DMS153 treated with DMSO at 0.1 percent for 48 hours (cell line): ENCODE results near the gene MEGF6.

Experiments
- DNase-seq: peaks from one replicate; lab custom pipeline; 2025; ENCODE audit not compliant: unreplicated experiment; lab: John Stamatoyannopoulos, UW

Gene MEGF6

DNA sequence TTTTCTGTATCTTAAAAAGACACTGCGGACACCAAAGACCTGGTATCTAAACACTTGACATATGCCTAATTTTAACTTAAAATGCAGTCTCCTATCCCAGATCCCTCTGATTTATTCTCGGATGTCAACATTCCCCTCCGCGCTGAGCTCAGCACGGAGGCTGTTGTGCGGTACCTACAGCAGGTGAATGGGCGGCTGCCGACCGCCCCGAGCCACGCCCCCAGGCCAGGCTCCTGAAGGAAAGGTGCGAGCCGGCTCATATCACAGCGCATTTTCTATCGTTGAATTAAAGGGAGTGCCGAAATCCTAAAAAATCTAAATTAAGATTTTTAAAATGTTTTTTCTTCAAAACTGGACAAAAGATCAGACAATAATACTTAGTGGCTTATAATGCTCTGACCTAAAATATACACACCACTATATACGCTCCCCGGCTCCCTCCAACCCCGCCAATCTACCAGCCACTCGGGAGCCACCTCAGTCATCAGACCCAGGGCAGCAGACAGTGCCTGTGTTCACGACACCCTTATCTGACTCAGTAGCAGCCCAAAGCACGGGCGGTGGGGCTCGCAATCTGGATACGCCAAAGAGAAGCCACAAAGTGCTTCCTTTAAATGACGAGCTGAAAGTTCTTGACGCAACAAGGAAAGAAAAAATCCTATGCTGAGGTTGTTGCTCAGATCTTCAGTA is 34.5 kb upstream of the MEGF6 start:
- no peak for DNase-seq

DNA sequence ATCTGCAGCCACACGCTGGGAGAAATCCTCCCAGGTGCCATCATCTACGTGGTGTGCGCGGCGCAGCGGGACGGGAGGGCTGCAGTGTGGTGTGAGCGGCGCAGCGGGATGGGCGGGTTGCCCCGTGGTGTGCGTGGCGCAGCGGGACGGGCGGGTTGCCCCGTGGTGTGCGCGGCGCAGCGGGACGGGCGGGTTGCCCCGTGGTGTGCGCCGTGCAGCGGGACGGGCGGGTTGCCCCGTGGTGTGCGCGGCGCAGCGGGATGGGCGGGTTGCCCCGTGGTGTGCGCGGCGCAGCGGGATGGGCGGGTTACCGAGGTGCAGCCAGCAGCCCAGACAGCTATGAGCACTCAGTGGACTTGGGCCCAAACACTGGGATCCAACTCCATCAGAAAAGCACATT is 33.9 kb upstream of the MEGF6 start:
- DNase-seq, result no peak

DNA sequence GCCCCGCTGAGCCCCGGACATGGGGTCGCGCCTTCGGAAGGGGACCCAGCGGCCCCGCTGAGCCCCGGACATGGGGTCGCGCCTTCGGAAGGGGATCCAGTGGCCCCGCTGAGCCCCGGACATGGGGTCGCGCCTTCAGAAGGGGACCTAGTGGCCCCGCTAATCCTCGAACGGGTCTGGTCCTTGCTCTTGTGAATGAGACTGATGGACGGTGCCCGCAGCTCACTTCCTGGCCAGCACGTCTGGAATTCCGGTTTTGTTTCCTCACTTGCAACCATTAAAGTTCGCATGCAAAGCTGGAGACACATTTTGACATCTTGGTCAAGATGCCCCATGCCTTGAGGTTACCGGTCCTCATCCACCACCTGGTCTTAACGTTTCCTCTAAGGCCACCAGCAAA is 33.0 kb upstream of the MEGF6 start:
- DNase-seq, result no peak

DNA sequence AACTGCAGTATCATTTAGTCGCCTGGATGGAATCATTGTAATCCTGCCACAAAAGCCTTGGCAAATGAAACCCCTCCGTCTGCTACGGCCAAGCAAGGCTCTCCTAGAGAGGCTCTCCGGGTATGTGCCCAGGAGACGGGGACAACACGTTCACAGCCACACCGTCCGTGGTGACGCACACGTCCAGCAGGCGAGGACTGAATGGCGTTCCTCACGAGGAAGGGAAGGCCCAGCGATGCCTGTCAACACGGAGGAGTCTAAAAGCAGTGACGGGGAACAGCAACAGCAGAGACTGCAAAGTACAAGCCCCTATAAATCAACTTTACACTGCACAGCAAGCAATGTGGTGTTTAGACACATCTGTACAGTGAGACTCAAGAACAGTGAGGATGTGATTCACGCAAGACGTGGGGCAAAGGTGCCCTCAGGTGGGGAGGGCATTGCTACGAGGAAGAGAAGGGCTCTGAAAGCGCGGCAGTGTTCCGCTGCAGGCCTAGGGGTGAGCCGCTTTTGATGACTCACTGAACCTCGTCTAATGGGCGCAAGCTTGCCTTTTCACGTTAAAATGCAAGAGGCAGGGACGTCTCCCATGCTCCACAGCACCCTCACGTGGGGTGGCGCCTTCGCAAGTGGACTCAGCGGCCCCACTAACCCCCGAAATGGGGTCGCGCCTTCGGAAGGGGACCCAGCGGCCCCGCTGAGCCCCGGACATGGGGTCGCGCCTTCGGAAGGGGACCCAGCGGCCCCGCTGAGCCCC is 31.8 kb upstream of the MEGF6 start:
- no peak for DNase-seq

DNA sequence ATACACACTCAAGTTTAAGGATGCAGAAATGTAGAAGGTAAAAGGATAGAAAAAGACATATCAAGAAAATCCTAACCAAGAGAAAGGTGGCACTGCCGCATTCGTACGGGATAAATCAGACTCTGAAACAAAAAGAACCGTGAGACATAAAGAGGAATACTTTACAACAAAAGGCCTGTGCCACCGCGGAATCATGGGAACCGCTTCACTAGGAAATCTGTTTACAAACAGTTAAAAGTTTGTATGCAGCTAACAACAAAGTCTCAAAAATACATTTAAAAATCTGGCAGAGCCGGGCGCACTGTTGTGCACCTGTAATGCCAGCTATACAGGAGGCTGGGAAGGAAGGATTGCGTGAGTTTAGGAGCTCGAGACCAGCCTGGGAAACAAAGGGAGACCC is 30.5 kb upstream of the MEGF6 start:
- DNase-seq, result no peak

DNA sequence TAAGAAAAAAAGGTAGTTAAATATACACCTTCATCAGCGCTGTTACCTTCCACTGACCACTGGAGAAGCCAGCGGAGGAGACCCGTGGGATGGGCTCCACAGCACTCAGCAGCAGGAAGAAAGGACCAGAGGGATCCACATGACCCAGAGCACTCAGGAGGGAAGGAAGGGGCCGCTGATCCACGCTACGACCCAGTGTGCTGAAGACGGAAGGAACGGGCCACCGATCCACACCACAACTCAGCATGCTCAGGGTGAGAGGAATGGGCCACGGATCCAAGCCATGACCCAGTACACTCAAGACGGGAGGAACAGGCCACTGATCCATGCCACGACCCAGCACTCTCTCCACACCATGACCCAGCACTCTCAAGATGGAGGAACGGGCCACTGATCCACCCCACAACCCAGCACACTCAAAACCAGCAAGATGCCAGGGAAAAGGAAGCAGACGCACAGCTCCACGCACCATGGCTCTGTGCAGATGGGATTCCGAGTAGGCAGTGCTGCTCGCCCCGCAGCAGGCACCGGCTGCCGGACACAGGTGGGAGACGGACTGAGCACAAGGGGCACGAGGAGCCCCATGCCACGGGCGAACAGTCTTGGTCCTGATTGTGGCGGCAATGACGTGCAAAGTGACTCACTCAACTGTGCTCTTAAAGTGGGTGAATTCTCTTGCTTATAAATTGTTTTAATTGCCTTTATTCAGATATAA is 29.9 kb upstream of the MEGF6 start:
- no peak for DNase-seq

DNA sequence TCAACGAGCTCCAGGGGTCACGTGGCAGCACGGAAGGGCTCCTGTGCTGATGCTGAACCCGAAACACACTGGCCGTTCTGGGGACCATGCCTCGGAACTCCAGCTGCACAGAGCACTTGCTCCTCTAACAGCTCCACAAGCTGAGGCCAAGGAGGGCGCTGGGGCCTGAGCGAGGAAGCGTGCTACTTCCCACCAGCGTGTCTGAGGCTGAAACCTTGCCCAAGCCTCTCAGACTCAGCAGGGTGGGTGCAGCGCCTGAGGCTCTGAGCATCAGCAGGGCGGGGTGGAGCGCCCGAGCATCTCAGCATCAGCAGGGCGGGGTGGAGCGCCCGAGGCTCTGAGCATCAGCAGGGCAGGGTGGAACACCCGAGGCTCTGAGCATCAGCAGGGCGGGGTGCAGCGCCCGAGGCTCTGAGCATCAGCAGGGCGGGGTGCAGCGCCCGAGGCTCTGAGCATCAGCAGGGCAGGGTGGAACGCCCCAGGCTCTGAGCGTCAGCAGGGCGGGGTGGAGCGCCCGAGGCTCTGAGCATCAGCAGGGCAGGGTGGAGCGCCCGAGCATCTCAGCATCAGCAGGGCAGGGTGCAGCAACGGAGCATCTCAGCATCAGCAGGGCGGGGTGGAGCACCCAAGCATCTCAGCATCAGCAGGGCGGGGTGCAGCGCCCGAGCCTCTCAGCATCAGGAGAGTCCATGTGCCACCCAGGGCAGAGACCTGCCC is 29.0 kb upstream of the MEGF6 start:
- no peak for DNase-seq

DNA sequence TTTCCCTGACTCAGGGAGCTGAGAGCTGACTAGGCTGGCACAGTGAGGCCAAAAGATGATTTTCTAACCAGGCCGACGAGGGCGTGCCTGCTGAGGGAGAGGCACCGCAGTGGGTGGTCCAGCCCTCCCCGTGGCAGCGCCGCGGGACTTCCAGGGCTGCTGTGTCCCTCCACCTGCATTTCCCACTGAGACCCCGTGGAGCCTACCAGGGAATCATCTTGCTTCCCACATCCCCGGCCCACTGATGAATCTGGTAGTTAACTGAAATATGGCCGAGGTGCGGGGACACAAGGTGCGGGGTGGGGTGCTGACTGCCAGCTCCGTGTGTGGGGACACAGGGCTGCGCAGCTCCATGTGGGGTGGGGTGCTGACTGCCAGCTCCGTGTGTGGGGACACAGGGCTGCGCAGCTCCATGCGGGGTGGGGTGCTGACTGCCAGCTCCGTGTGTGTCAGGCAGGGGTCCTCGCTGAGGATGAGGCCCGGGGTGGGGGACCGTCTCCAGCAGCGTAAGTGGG is 28.1 kb upstream of the MEGF6 start:
- DNase-seq, result no peak

DNA sequence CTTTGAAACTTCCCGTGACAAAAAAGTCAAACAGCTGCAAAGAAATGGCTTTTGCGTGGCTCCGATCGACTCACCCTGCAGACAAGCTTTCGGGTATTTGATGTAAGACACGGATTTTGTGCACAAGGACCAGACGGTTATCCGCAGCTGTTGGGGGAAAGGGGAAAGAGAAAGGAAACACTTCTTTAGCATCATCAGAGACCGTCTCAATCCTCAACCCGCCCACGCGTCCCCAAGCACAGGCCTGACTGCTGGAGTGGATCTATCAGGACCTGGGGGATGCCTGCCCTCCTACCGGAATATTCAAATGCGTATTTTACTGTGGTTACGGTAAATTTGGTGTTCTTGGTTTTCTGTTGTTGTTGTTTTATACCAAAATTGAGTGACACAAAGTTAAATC is 27.4 kb upstream of the MEGF6 start:
- DNase-seq, result no peak

DNA sequence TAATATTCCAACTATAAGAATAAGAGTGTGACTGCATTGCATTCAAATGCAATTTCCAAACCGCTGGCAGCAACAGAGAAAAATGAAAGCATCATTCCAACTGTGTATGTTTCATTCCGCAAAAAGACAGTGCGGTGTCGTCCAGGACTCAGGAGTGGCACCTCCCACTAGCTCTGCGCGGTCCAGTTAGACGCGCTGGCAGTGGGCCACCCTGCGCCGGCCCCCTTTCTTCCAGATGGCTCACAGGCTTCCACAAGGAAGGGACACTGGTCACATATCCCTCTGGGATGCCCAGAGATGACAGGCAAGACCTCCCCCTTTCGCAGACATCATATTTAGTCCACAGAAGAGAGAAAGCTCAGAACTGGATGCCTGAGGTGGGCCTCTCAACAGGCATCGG is 26.7 kb upstream of the MEGF6 start:
- no peak for DNase-seq

DNA sequence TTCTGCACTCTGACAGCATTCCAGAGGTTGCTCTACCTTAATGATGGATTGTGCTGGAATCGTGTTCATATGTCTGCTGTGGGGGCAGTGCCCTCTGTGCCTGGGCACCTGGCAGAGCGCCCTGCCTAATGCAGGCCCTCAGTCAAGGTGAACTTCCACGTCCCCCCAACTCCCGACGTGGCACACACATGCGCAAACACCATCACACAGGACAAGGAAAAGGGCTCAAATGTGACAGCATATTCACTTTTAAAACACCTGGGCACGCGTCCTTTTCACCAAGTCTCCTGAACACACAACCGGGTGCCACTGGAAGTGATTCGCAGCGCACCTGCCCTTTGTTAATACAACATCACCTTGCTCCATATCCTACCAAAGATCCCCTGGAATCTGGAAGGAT is 25.2 kb upstream of the MEGF6 start:
- DNase-seq, result no peak

DNA sequence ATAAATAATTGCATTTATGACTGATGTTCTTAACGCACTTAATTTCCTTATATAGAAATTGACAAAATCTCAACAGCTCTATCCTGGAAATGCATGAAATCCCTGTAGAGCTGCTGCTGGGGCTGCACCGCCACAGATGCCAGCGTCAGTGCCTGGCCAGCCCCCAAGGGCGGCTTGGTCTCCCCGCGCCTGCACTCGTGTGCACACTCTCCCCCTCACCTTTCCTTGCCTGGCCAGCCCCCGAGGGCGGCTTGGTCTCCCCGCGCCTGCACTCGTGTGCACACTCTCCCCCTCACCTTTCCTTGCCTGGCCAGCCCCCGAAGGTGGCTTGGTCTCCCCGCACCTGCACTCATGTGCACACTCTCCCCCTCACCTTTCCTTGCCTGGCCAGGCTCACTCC is 24.8 kb upstream of the MEGF6 start:
- DNase-seq, result no peak

DNA sequence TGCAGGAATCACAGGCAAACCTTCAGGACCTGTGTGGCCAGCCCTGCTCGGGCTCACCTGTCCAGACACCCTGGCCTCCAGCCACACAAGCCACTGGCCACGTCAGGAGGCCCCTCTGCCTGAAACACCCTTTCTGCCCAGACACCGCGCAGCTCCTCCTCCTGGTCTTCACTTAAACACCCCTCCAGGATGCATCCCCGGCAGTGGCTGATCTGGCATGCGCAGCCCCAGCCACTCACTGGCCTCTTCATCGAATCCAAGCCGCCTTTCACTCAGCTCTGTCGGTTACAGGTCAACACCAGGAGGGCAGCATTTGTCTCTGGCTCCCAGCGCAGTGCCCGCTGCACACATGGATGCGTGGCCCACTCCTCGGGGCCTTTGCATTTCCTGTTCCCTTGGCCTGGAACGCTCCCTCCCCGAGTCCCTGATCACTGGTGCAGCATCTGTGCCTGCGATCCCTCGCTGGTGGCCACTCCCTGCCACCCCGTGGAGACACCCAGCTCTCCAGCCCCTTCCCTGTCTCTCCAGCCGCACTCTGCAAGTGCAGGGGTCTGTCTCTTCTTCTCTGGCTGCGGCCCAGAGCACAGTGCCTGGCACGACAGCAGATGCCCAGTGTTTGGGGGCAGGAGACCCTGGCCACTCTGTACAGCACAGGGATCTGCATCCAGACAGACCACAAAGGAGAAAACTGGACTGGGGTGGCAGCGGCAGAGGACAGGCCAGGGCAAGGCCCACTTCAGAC is 22.9 kb upstream of the MEGF6 start:
- no peak for DNase-seq

DNA sequence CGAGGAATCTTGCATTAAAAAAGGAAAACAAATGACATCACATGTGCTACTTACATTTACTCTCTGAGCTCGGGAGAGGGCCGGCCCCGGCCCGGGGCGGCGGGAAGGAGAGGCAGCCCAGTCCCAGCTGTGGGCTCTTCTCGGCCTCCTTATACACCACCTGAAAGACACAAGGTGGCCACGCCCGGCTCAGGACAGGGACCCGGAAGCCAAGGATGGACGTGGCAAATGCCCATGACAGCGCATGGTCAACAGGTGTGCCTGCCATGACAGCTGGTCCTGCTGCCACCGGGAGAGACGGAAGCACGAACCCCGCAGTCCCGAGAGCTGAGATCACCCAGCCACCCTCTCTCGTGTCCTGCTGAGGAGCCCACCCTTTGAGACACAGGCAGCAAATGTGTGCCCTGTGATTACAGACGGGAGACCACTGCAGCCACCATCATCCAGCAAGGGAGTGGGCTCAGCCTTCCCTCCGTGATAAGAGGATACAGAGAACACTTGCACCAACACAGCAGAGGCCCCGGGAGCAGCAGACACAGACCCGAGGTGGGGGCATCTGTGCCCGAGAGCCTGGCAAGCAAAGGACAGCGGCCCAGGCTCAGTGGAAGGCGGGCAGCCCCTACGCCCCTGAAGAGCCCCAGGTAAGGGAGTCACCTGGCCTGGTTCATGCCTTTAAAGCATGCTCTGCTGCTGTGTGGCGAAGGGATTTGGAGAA is 22.2 kb upstream of the MEGF6 start:
- no peak for DNase-seq

DNA sequence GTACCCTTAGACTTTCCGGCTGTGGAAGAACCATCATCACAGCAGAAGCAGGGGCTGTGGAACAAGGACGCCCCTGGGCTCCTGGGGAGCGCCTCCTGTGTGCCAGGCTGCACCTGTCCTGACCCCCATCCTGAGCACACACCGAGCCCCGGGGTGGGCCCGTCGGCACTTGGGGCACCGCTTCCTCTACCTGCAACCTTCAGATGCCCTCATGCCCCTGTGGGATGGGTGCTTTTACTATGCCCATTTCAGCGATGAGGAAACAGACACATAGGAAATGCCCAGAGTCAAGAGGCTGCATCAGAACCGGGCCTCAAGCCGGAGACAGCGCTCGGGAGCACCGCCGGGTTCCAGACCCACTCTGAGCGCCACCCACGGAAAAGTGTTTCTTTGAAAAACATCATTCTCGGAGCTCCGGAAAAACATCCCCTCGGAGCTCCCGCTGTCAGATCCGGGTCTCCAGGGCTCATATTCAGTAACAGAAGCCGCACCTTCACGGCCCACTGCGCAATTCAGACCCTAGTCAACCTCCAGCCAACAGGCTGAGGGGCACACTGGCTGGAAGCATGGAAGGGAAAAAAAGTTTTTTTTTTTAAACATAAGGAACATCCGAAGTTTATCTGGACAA is 21.5 kb upstream of the MEGF6 start:
- DNase-seq, result no peak

DNA sequence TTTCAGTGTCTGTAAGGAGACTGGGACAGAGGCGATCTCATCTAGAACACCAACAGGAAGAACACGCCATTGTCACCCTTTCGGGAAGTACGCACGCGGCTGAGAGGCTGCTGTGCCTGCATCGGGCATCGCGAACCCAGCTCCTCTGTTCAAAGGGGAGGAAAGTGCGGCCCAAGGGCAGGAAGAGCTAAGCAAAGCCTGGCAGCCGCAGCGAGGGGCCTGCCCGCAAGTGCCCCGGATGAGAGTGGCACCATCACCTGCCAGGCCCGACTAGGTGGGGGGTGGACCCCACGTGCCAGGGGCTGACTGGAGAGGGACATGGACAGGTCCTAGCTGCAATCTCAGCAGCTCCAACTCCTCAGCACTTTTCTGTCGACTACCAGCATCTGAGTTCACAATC is 21.0 kb upstream of the MEGF6 start:
- no peak for DNase-seq

DNA sequence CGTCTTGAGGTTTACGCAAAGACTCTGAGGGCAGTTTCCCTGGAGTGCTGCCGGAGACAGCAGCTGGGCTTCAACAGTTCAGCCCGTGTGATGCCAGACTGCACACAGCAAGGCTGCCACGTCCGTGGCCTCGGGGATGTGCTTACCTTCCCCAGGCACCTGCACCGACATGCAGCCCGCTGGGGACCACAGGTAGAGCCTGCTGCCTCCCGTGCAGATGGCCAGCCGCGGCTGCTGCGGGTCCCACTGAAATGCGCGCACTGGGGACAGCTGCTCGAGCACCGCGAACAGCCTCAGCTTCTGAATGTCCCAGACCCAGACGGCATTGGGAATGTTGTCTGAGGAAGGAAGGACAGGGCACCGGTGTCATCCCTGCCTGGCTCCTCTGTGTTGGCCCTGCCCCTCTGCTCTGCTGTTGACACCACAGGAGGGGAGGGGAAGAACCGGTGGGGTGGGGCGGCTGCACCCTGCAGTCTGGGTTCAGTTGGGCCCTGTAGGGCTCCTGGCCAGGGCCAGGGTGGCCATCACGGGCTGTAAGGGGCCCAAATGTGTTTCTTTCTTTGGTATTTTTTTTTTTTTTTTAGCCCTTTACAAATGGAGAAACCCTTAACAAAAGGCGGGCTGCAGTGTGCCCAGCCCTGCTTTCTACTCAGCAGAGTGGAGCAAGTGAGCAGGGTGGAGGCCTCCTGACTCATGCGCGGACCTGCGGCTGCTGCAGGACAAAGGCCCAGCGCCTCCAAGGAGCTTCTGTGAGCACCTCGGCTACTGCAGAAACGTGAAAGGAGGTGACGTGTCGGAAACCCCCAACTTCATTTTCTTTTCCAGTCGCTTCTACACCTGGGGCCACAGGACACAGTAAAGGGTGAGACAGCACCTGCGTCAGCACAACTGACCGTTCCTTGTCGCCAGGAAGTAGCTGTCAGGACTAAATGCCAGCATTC is 20.3 kb upstream of the MEGF6 start:
- no peak for DNase-seq

DNA sequence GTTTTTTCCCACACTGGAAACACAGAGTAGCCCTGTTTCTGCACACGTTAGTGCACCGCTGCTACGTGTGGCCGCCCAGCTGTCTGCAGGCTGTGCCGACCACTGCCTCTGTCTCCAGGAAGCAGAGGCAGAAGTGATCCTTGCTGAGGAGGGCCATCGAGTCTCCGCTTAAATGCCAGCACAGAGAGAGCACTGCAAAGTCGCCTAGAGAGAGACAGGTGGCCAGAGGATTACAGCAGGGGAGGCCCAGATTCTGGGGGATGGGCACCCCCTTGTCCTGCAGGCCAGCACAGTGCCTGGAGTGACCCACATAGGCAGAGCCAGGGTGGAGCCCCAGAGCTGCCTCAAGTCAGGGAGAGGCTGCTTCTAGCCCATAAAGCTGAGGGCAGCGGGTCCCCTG is 19.6 kb upstream of the MEGF6 start:
- no peak for DNase-seq
